Thymus (tissue), 11 donors: ENCODE results near the gene TDRD9. TPM values are rescaled to one million over a fixed set of nuclear protein-coding genes. Genes with fewer than 3 reads are reported as not detected.

ENCODE experiments used
- DNase-seq, 9 donors: peaks; one replicate each; pipeline ENCODE4 v3.0.0-alpha.2; 2013; ENCODE audit warnings: low spot score in 9 of 9, low read depth in 6 of 9, missing footprints in 1 of 9
- H3K27ac ChIP-seq, 2 donors: one replicate each; pipeline ENCODE4 v1.5.1; 2013; ENCODE audit warnings: control low read depth in 1 of 2, low read depth in 1 of 2, low read length in 1 of 2, mild to moderate bottlenecking in 1 of 2, moderate library complexity in 1 of 2
- H3K27me3 ChIP-seq, 2 donors: one replicate each; pipeline ENCODE4 v1.5.1; 2013; ENCODE audit warnings: low read length in 1 of 2; ENCODE audit not compliant: control insufficient read depth in 2 of 2, insufficient read depth in 1 of 2
- H3K36me3 ChIP-seq, 2 donors: one replicate each; pipeline ENCODE4 v1.5.1; 2013; ENCODE audit warnings: low read length in 1 of 2, mild to moderate bottlenecking in 1 of 2, moderate library complexity in 1 of 2; ENCODE audit not compliant: control insufficient read depth in 2 of 2, insufficient read depth in 2 of 2
- H3K4me1 ChIP-seq, 2 donors: one replicate each; pipeline ENCODE4 v1.5.1; 2013; ENCODE audit warnings: low read length in 2 of 2; ENCODE audit not compliant: control insufficient read depth in 2 of 2, insufficient read depth in 2 of 2
- H3K4me3 ChIP-seq, 2 donors: one replicate each; pipeline ENCODE4 v1.5.1; 2013; ENCODE audit warnings: low read length in 2 of 2, control low read depth in 1 of 2, mild to moderate bottlenecking in 1 of 2
- H3K9me3 ChIP-seq, 2 donors: one replicate each; pipeline ENCODE4 v1.5.1; 2013; ENCODE audit warnings: low read length in 1 of 2, mild to moderate bottlenecking in 1 of 2; ENCODE audit not compliant: control insufficient read depth in 2 of 2, insufficient read depth in 1 of 2
- WGBS: extraction: QIAGEN DNeasy Blood & Tissue Kit; methylation state at CpG from one replicate; pipeline ENCODE4 v1.1.7; 2013; 5-methylcytosine and 5-hydroxymethylcytosine counted together
- polyA plus RNA-seq: library from polyadenylated mRNA; stranded (reverse); fragments of 200-250 nt; gene quantifications from one replicate; pipeline ENCODE4 v1.2.3, GENCODE V29; 2013
- total RNA-seq: library from RNA; stranded (reverse); fragments of 120-200 nt; gene quantifications from one replicate; pipeline ENCODE4 v1.2.4, GENCODE V29; 2013
- donor health status: healthy.

TDRD9 gene
- total and polyA plus RNA-seq, 2 donors, result 0.76 to 3.8 TPM

GRCh38 chr14:104023325-104024055, 95.2 kb downstream of the TDRD9 start:
- Histone ChIP-seq H3K27me3 (peaks cover 0 to 2% of the 10 kb centered on the region in 2 donors), H3K4me1 (no peaks in the 10 kb centered on the region), H3K4me3 (no peak overlapping the region), H3K27ac (no peak overlapping the region), H3K9me3 (no peaks in the 10 kb centered on the region), H3K36me3 (no peaks in the 10 kb centered on the region)
- 89% methylated on average over 2 of the region's 2 CpGs for WGBS
- DNase-seq, result no peak

- no peak overlapping the region for H3K27ac ChIP-seq
- no peak for DNase-seq
- H3K36me3 ChIP-seq, result no peaks in the 10 kb centered on the region
- no peaks in the 10 kb centered on the region for H3K9me3 ChIP-seq
- H3K27me3 ChIP-seq, result peaks cover 0 to 2% of the 10 kb centered on the region in 2 donors
- no peak overlapping the region for H3K4me3 ChIP-seq
- no peaks in the 10 kb centered on the region for H3K4me1 ChIP-seq
- WGBS, result 94% methylated on average over 3 of the region's 3 CpGs
Observed at GRCh38 chr14:104025534-104025933, 97.3 kb downstream of the TDRD9 start.

GRCh38 chr14:104026024-104026423, 97.8 kb downstream of the TDRD9 start:
- no peaks in the 10 kb centered on the region for H3K4me1 ChIP-seq

GRCh38 chr14:104030958-104031357, 102.7 kb downstream of the TDRD9 start:
- Histone ChIP-seq H3K9me3 (no peaks in the 10 kb centered on the region), H3K36me3 (no peaks in the 10 kb centered on the region), H3K27me3 (peaks cover 0 to 2% of the 10 kb centered on the region in 2 donors), H3K4me1 (no peaks in the 10 kb centered on the region), H3K27ac (no peak overlapping the region), H3K4me3 (no peak overlapping the region)
- no peak for DNase-seq
- 95% methylated on average over 3 of the region's 3 CpGs for WGBS

More at GRCh38 chr14:104026024-104026423, 97.8 kb downstream of the TDRD9 start:
- no peak for DNase-seq
- no peak overlapping the region for H3K4me3 ChIP-seq
- H3K27ac ChIP-seq, result no peak overlapping the region
- no peaks in the 10 kb centered on the region for H3K36me3 ChIP-seq
- 92% methylated on average over 1 of the region's 1 CpG for WGBS
- no peaks in the 10 kb centered on the region for H3K9me3 ChIP-seq
- peaks cover 0 to 2% of the 10 kb centered on the region in 2 donors for H3K27me3 ChIP-seq

- no peak overlapping the region for H3K4me3 ChIP-seq
- DNase-seq, result no peak
- no peaks in the 10 kb centered on the region for H3K36me3 ChIP-seq
- H3K27me3 ChIP-seq, result peaks cover 0 to 2% of the 10 kb centered on the region in 2 donors
- no peaks in the 10 kb centered on the region for H3K9me3 ChIP-seq
- 86% methylated on average over 5 of the region's 5 CpGs for WGBS
- H3K27ac ChIP-seq, result no peak overlapping the region
- no peaks in the 10 kb centered on the region for H3K4me1 ChIP-seq
Observed at GRCh38 chr14:104031384-104031783, 103.1 kb downstream of the TDRD9 start.

GRCh38 chr14:104034976-104035699, 106.9 kb downstream of the TDRD9 start:
- WGBS, result 92% methylated on average over 12 of the region's 12 CpGs
- Histone ChIP-seq H3K4me3 (no peak overlapping the region), H3K4me1 (no peaks in the 10 kb centered on the region), H3K36me3 (no peaks in the 10 kb centered on the region), H3K9me3 (no peaks in the 10 kb centered on the region), H3K27me3 (peaks cover 0 to under 1% of the 10 kb centered on the region in 2 donors), H3K27ac (no peak overlapping the region)
- DNase-seq, result no peak

GRCh38 chr14:104036212-104036611, 108.0 kb downstream of the TDRD9 start:
- H3K27ac ChIP-seq, result no peak overlapping the region
- no peak for DNase-seq
- H3K27me3 ChIP-seq, result peaks cover 0 to 6% of the 10 kb centered on the region in 2 donors
- no peak overlapping the region for H3K4me3 ChIP-seq
- no peaks in the 10 kb centered on the region for H3K4me1 ChIP-seq
- no peaks in the 10 kb centered on the region for H3K36me3 ChIP-seq
- no peaks in the 10 kb centered on the region for H3K9me3 ChIP-seq
- 87% methylated on average over 7 of the region's 7 CpGs for WGBS

- no peaks in the 10 kb centered on the region for H3K4me1 ChIP-seq
- H3K4me3 ChIP-seq, result no peak overlapping the region
- H3K9me3 ChIP-seq, result no peaks in the 10 kb centered on the region
- H3K27ac ChIP-seq, result no peak overlapping the region
- H3K27me3 ChIP-seq, result peaks cover 0 to 6% of the 10 kb centered on the region in 2 donors
- WGBS, result 95% methylated on average over 14 of the region's 14 CpGs
- no peaks in the 10 kb centered on the region for H3K36me3 ChIP-seq
- no peak for DNase-seq
Observed at GRCh38 chr14:104037074-104037473, 108.8 kb downstream of the TDRD9 start.

GRCh38 chr14:104037903-104038302, 109.6 kb downstream of the TDRD9 start:
- no peaks in the 10 kb centered on the region for H3K4me1 ChIP-seq
- DNase-seq, result no peak

More at GRCh38 chr14:104037903-104038302, 109.6 kb downstream of the TDRD9 start:
- 92% methylated on average over 3 of the region's 3 CpGs for WGBS
- H3K4me3 ChIP-seq, result no peak overlapping the region
- H3K9me3 ChIP-seq, result no peaks in the 10 kb centered on the region
- no peaks in the 10 kb centered on the region for H3K36me3 ChIP-seq
- H3K27me3 ChIP-seq, result peaks cover 0 to 8% of the 10 kb centered on the region in 2 donors
- H3K27ac ChIP-seq, result no peak overlapping the region
